Stimulated activated CD4-positive, alpha-beta T cell treated with anti-CD3 and anti-CD28 coated beads, Interleukin-2, amount 100 ng/mL, for 48 hours (primary cell): ENCODE measurements around the gene SAP30.

ENCODE experiments used
- DNase-seq, 2 donors: peaks; one replicate each; pipeline ENCODE4 v3.0.0-alpha.2; 2020

Gene SAP30

GRCh38 chr4:173415885-173416653 lies 45.3 kb downstream of the SAP30 start:
- no peak for DNase-seq

GRCh38 chr4:173417833-173418232 lies 47.1 kb downstream of the SAP30 start:
- DNase-seq: no peak

- no peak for DNase-seq
Observed at GRCh38 chr4:173418639-173419038, 47.9 kb downstream of the SAP30 start.

GRCh38 chr4:173420324-173420752 lies 49.6 kb downstream of the SAP30 start:
- no peak for DNase-seq

GRCh38 chr4:173420801-173421200 lies 50.0 kb downstream of the SAP30 start:
- no peak for DNase-seq

- no peak for DNase-seq
Observed at GRCh38 chr4:173424899-173425805, 54.4 kb downstream of the SAP30 start.

GRCh38 chr4:173426064-173426463 lies 55.3 kb downstream of the SAP30 start:
- DNase-seq: no peak
